HL-60 (cell line): Measurements from ENCODE around the gene CLDN9.
A peak's percentile ranks its signal among the peaks of the same experiment; 100 is the strongest.

Experiments used
- DNase-seq, 2 experiments: peaks; one replicate each; pipeline ENCODE4 v3.0.0-alpha.2; 2010 to 2020; ENCODE audit warnings: low read depth in 1 of 2, low spot score in 1 of 2
- H3K27ac ChIP-seq: fragments of 250-450 bp; sonication (Bioruptor Pico); replicated peaks from 2 replicates; pipeline ENCODE4 v1.5.1; 2020; ENCODE audit warnings: mild to moderate bottlenecking, moderate library complexity
- H3K27me3 ChIP-seq: fragments of 250-450 bp; sonication (Bioruptor Pico); 2 replicates; pipeline ENCODE4 v1.5.1; 2021; ENCODE audit warnings: mild to moderate bottlenecking, moderate library complexity; ENCODE audit not compliant: insufficient read depth, poor library complexity, severe bottlenecking
- H3K4me3 ChIP-seq: replicated peaks from 2 replicates; pipeline ENCODE4 v1.5.1; 2011; ENCODE audit warnings: mild to moderate bottlenecking, control low read depth, low read length; ENCODE audit not compliant: insufficient read depth
- CTCF ChIP-seq: IDR thresholded peaks from one replicate; pipeline ENCODE4 v1.5.1; 2011; ENCODE audit warnings: low read length, control low read depth, inconsistent platforms; ENCODE audit not compliant: insufficient read depth
- GABPA ChIP-seq: IDR thresholded peaks from 2 replicates; pipeline ENCODE4 v1.6.1; 2012; ENCODE audit warnings: low read depth
- POLR2AphosphoS5 ChIP-seq: IDR thresholded peaks from 2 replicates; pipeline ENCODE4 v1.6.1; 2012; ENCODE audit warnings: low read depth
- REST ChIP-seq: IDR thresholded peaks from 2 replicates; pipeline ENCODE4 v1.6.1; 2012; ENCODE audit warnings: low read depth; ENCODE audit not compliant: insufficient replicate concordance
- SPI1 ChIP-seq: IDR thresholded peaks from 2 replicates; pipeline ENCODE4 v1.6.1; 2012; ENCODE audit warnings: low read depth, mild to moderate bottlenecking, borderline replicate concordance

CLDN9 gene

GRCh38 chr16:2977440-2977839 is 35.3 kb upstream of the CLDN9 start:
- DNase-seq: no peak
- TF ChIP-seq POLR2AphosphoS5 (no peak), REST (no peak), SPI1 (no peak), CTCF (no peak), GABPA (no peak)
- Histone ChIP-seq H3K27ac (no peak overlapping the region), H3K27me3 (no peaks in the 10 kb centered on the region), H3K4me3 (no peak overlapping the region)

DNA sequence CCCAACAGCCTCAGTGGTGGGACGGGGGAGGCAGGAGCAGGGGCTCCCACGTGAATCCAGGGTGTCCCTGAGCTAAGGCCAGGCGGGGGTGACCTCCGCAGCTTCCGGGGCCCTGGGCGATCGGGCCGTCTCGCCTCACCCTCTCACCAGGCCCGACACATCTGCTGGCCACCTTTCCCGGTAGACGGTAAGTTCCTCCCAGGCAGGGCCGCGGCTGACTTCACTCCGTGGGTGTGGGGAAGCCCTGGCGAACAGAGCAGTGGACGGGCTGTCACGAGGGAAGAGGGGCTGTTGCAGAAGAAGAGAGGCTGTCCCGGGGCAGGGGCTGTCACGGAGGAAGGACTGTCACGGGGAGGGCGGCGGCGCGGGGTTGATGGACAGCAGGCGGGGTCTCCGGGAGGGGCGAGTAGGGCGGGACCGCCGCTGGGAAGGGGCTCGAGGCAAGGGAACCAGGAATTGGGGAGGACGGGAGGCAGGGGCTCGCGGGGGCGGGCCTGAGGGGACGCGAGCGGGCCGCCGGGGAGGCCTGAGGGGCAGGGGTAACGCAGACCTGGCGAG is 33.0 kb upstream of the CLDN9 start:
- Histone ChIP-seq H3K27me3 (no peaks in the 10 kb centered on the region), H3K4me3 (peak overlapping the region; percentile 85), H3K27ac (peak overlapping the region; percentile 88)
- DNase-seq: peak in 1 of 2 experiments; percentile 52
- no peak for TF ChIP-seq CTCF
- TF ChIP-seq POLR2AphosphoS5: no peak
- TF ChIP-seq SPI1: no peak
- no peak for TF ChIP-seq REST

GRCh38 chr16:2980227-2981176 is 32.2 kb upstream of the CLDN9 start, which contains the start of gene PKMYT1:
Gene PKMYT1, minus strand, starts transcription at chr16:2980446. Its CDS starts 789 bp downstream, at chr16:2979657.
- no peaks in the 10 kb centered on the region for H3K27me3 ChIP-seq
- H3K4me3 ChIP-seq: peak within 1 kb of the TSS; percentile 85
- DNase-seq: peak; percentile 88 to 92
- TF ChIP-seq SPI1 (no peak), POLR2AphosphoS5 (peak; percentile 92), REST (peak; percentile 28), GABPA (no peak), CTCF (no peak)
- peak within 1 kb of the TSS; percentile 88 for H3K27ac ChIP-seq
